DMS 273 treated with DMSO at 0.1 percent for 48 hours (cell line): ENCODE data around the gene MAGI1.

Source experiments
- DNase-seq: peaks from one replicate; lab custom pipeline; 2025; lab: John Stamatoyannopoulos, UW

MAGI1 gene

DNA sequence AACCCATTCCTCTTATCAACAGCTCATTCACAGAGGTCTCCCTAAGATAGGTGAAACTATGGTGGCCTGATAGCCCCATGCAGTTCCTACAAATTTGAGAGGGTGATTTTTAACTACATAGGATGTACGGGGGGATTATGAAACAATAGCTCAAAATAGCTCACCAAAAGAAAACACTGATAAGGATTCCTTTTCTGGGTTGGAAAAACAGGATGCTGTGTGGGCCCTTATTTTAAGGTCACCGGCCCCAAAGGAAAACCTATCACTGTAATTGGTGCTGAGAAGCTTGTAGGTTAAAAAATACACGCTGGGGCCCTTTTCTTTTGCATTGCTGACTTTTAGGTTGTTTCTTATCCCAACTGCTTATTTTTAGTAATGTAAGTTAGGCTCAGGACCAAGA is 627.4 kb downstream of the MAGI1 start:
- DNase-seq = no peak

GRCh38 chr3:65409176-65409569 is 629.5 kb downstream of the MAGI1 start:
- no peak for DNase-seq

DNA sequence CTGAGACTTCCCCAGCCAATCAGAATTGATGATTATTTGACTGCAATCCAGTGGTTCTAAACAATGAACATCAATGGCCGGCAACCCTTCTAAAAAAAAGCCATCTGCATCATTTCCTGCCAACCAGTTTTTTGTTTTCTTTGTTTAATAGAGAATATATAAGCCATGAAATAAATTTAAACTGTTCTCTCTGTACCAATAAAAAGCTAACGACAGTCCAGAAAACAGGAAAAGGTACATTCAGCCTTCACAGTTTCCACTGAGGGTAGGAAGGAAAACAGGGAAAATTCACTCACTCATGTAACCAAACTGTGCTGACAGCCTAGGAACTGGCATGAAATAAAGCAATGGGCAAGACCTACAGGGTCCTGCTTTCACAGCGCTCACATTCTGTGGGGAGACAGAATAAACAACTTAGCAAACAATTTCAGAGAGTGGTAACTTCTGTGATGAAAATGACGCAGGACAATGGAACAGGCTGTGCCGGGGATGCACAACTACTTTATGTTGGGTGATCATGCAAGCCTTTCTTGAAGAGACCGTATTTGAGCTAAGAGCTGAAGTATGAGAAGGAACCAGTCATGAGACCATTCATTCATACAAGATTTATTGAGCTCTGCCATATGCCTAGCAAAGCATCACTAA is 630.1 kb downstream of the MAGI1 start:
- no peak for DNase-seq

DNA sequence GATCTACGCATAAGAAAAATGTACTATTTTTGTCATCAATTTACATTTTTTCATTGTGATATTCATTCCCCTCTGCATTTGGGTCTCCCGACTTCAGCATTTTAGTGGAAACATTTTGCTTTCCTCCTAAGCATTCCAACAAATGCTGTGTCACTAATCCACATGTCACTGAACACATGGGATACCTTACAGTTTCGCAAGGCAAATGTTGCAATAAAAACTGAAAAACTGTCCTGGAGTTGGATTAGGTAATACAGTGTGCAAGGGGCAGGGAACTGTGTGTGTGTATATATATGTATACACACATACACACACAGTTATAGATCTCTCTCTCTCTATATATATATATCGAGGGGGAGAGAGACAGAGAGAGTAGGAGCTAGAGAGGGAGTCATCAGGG is 632.2 kb downstream of the MAGI1 start:
- DNase-seq = no peak

DNA sequence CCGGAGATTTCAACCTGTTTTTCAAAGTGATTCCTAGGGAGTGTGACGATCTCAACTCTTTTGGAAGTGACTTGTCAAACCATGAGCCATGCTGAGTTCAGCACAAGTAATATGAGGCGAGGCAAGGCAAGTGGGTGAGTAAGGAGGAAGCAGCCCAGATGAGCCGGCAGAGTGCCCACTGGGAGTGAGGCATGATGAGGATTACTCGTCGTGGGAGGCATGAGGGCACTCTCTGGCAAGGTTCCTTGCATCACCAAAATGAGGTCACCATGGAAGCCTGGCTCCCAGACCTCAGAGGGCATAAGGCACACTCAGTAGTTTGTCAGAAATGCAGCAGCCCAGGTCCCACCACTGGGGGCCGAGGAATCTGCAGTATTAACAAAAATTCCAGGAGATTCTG is 636.1 kb downstream of the MAGI1 start:
- no peak for DNase-seq

DNA sequence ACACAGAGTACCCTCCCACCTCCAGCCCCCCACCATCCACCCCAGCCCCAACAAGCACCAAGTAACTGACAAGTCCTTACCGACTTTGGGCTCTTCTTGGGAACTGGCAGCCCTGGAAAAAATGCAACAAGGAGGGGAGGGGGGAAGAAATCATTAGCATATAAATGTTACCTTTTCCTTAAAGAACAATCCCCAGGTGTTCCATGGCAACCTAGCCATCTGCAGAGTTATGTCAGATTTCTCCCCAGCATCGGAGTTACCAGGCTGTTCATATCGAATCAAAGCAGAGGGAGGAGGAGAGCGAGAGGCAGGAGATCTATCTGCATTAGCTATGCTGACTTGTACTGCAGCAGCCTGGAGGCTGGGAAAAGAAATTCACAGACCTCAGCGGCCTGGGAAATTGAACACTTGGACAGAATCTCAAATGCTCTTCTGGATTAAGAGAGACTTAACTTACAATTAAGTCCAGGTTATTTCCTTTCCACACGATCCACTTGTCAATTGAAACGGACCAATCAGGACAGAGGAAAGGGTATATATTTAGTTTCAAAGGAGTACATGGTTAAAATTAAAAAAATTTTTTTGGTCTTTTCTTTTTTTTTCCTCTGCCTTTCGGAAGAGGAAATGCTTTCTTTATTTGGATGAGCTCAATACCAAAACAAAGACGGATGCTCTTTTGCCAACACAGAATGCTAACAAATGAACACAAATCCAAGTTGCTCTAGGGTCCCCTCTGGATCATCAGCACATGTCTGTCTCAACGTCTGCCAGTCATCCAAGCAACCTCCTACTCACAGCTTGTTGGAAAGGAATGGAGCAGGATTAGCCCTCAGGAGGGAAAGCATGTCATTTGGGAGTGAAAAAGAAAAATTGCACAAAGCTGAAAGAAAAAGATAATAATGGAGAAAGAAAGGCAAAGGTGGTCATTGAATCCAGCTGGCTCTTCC is 637.1 kb downstream of the MAGI1 start:
- no peak for DNase-seq

DNA sequence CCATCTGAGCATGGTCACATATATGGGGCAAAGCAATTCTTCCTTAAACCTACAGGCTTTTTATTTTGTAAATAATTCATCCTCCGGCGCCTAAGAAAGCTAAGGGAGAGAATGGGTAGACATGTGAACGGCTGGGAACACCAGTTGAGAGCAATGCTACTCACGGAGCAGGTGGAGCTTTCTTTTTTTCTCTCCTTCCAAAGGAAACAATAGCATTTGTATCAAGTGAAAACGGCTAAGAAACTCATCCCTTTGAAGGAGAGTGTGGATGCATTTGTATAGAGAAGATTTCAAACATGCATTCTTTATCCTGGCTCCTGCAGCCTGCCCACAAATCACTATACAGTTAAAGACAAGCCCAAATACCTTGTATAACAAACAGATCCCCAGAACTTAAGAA is 637.8 kb downstream of the MAGI1 start:
- DNase-seq = no peak

DNA sequence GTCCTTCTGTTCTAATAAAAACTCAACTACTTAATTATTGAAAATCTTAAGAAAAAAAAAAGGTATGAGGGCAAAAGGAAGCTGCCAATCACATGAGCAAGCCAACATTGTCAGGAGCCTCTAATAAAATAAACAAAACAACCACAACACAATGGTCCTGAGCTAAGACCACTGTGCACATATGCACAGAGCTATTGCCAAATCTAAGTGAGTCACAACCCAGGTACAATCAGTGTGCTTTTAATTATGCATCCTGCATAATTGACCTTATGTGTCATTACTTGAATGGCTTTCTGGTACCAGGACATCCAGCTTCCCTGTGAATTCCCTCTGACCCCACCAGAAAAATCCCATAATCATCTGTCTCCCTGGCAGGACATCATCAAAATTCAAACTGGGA is 639.8 kb downstream of the MAGI1 start:
- no peak for DNase-seq

- no peak for DNase-seq
Measured at GRCh38 chr3:65396078-65396477, 642.6 kb downstream of the MAGI1 start.

DNA sequence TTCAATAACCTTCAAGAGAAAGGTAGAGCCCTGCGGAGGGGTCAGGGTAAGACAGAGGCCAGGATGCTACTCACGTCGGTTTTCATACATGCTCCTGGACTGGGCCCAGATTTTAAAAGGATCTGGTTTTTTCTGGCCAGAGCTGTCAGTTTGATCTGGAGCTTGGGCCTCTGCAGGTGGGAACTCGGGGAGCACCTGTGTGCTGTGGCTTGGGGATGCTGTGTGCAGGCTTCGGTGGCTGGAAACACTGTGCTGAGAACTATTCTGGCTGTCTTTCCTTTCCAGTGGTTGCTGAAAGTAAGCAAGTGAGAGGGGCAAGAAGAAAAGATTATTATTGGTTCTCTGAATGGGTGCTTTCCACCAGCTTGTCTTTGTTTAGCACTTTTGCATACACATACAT is 647.6 kb downstream of the MAGI1 start:
- no peak for DNase-seq

GRCh38 chr3:65385805-65386204 is 652.9 kb downstream of the MAGI1 start:
- no peak for DNase-seq

GRCh38 chr3:65381496-65382010 is 657.2 kb downstream of the MAGI1 start:
- DNase-seq = no peak

GRCh38 chr3:65379223-65379622 is 659.5 kb downstream of the MAGI1 start:
- DNase-seq = no peak

- DNase-seq = no peak
Measured at GRCh38 chr3:65377637-65378036, 661.1 kb downstream of the MAGI1 start.

GRCh38 chr3:65376426-65376825 is 662.3 kb downstream of the MAGI1 start:
- no peak for DNase-seq

DNA sequence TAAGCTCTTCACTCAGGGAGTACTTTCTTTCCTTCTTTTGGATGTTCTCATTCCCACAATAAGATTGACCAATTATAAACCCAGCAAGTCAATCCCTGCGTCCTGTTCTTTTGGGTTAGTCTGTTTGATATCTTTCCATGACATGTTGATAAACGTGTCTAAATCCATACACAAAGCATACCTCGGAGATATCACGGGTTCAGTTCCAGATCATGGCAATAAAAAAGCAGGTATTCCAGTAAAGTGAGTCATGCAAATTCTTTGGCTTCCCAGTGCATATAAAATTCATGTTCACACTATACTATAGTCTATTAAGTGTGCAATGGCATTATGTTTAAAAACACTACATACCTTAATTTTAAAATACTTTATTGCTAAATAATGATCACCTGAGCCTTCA is 667.7 kb downstream of the MAGI1 start:
- DNase-seq = no peak

DNA sequence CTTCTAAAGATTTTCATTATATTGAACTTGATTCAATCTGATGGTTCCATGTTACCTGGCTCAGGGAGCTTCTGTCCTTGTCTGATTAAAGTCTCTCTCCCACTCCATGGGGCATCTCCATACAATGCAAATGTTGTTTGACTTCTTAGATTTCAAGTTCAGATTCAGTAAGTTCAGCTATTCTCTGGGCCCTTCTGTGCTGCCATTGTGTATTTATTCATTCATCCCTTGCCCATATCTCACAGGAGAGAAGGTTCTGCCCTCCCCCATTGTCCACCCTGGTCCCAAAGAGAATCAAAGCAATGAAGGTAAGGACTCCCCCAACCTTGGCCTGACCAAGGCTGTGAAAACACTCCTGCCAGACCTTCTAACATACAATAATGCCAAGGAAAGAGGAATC is 669.9 kb downstream of the MAGI1 start:
- DNase-seq = no peak

DNA sequence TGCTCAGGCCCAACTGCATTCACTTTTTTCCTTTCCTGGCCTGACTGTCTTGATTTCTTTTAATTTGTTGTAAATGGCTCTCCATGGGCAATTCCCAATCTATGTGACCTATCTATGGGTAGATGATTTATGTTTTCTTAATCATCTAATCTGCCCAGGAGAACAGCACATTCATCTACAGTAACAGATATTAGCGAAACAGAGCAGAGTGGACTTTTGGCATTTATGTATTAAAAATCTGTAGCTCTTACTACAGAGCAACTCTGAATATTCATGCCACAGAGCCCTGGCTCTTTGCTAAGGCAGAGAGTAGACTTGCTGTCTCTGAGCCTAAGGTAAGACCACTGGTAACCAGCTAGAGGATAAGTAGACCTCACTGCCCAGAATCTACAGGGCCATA is 676.0 kb downstream of the MAGI1 start:
- DNase-seq = no peak

DNA sequence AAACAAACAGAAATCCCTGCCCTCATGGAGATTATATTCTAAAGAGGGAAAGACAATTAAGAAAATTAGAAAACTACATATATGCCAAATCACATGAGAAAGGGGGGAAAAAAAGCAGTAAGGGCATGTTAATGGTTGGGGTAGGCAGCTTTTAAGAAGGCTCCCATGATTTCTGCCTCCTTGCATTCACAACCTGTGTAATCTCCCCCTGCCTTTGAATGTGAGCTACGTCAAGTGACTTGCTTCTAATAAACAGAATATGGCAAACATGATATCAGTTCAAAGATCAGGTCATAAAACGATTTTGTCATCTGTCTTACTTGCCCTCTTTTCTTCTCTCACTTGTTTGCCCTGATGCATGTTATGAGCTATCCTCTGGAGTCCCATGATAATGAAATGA is 677.3 kb downstream of the MAGI1 start:
- DNase-seq = no peak

- DNase-seq = no peak
Measured at GRCh38 chr3:65356331-65357248, 682.1 kb downstream of the MAGI1 start.

- DNase-seq = no peak
Measured at GRCh38 chr3:65354880-65355279, 683.8 kb downstream of the MAGI1 start.

DNA sequence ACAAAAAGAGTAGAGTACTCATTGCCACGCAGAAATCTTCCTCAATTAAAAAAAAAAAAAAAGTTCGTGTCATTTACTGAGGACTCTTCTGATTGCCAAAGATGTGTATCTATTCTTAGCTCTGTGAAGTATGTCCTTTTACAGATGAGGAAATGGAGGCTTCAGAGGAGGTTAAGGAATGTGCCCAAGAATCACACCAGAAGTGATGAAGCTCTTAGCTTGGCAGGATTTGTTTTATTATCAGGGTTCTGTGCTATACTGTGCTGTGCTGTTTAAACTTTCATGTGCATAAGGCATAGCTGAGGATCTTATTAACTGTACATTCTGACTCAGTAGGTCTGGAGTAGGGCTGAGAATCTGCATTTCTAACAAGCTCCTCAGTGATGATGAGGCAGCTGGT is 685.8 kb downstream of the MAGI1 start:
- no peak for DNase-seq
